HepG2 (cell line): ENCODE data around the gene TMEM81. TPM values are rescaled to one million over a fixed set of nuclear protein-coding genes. Genes with fewer than 3 reads are reported as not detected.
A peak's percentile ranks its signal among the peaks of the same experiment; 100 is the strongest.

ENCODE experiments used
- ATF7-NPFF ChIP-seq: sonication (generic); formaldehyde crosslinking; IDR thresholded peaks from 2 replicates; pipeline ENCODE4 v1.8.1; 2023; ENCODE audit warnings: mild to moderate bottlenecking, low read depth, missing genetic modification reagents, moderate library complexity
- DNMT1 ChIP-seq: sonication (generic); formaldehyde crosslinking; IDR thresholded peaks from 2 replicates; pipeline ENCODE4 v1.5.1; 2020; ENCODE audit warnings: mild to moderate bottlenecking, missing genetic modification reagents
- ELF3 ChIP-seq: IDR thresholded peaks from 2 replicates; pipeline ENCODE4 v1.6.1; 2016; ENCODE audit warnings: missing genetic modification reagents, missing compliant biosample characterization
- FOSL2 ChIP-seq: sonication (generic); formaldehyde crosslinking; IDR thresholded peaks from 2 replicates; pipeline ENCODE4 v1.4.0; 2020; ENCODE audit warnings: missing genetic modification reagents
- NCOR1 ChIP-seq: fragments of 200-600 bp; sonication (generic); IDR thresholded peaks from 2 replicates; pipeline ENCODE4 v1.7.0; 2017; ENCODE audit warnings: antibody characterized with exemption, low read length, borderline replicate concordance
- SPEN ChIP-seq: sonication (generic); formaldehyde crosslinking; IDR thresholded peaks from 2 replicates; pipeline ENCODE4 v1.5.1; 2020; ENCODE audit warnings: low read depth, mild to moderate bottlenecking, missing genetic modification reagents
- TGIF2 ChIP-seq: IDR thresholded peaks from 2 replicates; pipeline ENCODE4 v1.6.1; 2016; ENCODE audit warnings: control low read depth, missing compliant biosample characterization
- TSC22D2 ChIP-seq: sonication (generic); formaldehyde crosslinking; IDR thresholded peaks from 2 replicates; pipeline ENCODE4 v1.5.1; 2020; ENCODE audit warnings: missing genetic modification reagents, mild to moderate bottlenecking, borderline replicate concordance
- ZMYM4 ChIP-seq: sonication (generic); formaldehyde crosslinking; IDR thresholded peaks from 2 replicates; pipeline ENCODE4 v1.8.1; 2023; ENCODE audit warnings: mild to moderate bottlenecking, missing genetic modification reagents
- ZNF3 ChIP-seq: IDR thresholded peaks from 2 replicates; pipeline ENCODE4 v1.7.0; 2017; ENCODE audit warnings: inconsistent platforms
- ZNF564 ChIP-seq: sonication (generic); formaldehyde crosslinking; IDR thresholded peaks from 2 replicates; pipeline ENCODE4 v1.8.1; 2023; ENCODE audit warnings: mild to moderate bottlenecking, missing genetic modification reagents
- ZNF7 ChIP-seq: IDR thresholded peaks from 2 replicates; pipeline ENCODE4 v1.6.1; 2016; ENCODE audit warnings: missing biosample characterization, missing genetic modification reagents
- polyA plus RNA-seq, 8 experiments: library from polyadenylated mRNA; depleted of rRNA in 3 of 8; stranded (reverse) in 7 of 8; unstranded in 1 of 8; fragments of >200 nt; fragmentation: Illumina TruSeq in 4 of 8; extraction: Trizol in 4 of 8; gene quantifications; 2 replicates each; pipeline versions ENCODE4 v1.2.1 to v1.2.3, GENCODE V29; 2011 to 2016; ENCODE audit warnings: low read depth in 4 of 8, missing spikeins in 1 of 8, mixed read lengths in 1 of 8; ENCODE audit not compliant: insufficient read depth in 1 of 8
- total RNA-seq, 5 experiments: library from RNA; depleted of rRNA; stranded (reverse); fragments of >200 nt; fragmentation: Illumina TruSeq; extraction: Trizol; gene quantifications; 2 replicates each; pipeline ENCODE4 v1.2.3, GENCODE V29; 2016; ENCODE audit warnings: low read depth in 1 of 5
- TF ChIP-seq, protein P1 (sequence below): sonication (generic); formaldehyde crosslinking; IDR thresholded peaks from 2 replicates; pipeline ENCODE4 v1.5.1; 2020; ENCODE audit warnings: mild to moderate bottlenecking, missing genetic modification reagents, moderate library complexity
- TF ChIP-seq, protein P2 (sequence below): sonication (generic); formaldehyde crosslinking; IDR thresholded peaks from 2 replicates; pipeline ENCODE4 v1.8.1; 2022; ENCODE audit warnings: low read depth, mild to moderate bottlenecking, missing genetic modification reagents
- TF ChIP-seq, protein P3 (sequence below): IDR thresholded peaks from 2 replicates; pipeline ENCODE4 v1.6.1; 2016; ENCODE audit warnings: mild to moderate bottlenecking, missing biosample characterization, missing genetic modification reagents
- TF ChIP-seq, protein P4 (sequence below): sonication (generic); formaldehyde crosslinking; IDR thresholded peaks from 2 replicates; pipeline ENCODE4 v1.4.0; 2020; ENCODE audit warnings: mild to moderate bottlenecking, low read depth, missing genetic modification reagents
- TF ChIP-seq, protein P5 (sequence below): sonication (generic); formaldehyde crosslinking; IDR thresholded peaks from 2 replicates; pipeline ENCODE4 v1.9.0; 2022; ENCODE audit warnings: missing genetic modification reagents, mild to moderate bottlenecking, borderline replicate concordance
- TF ChIP-seq, protein P6 (sequence below): IDR thresholded peaks from 2 replicates; pipeline ENCODE4 v1.6.1; 2016; ENCODE audit warnings: mild to moderate bottlenecking

The TMEM81 gene
- total and polyA plus RNA-seq, 2 of the 13 experiments (the other 11 are each of a cell fraction or from before 2014, with no cell fraction given): 1.1 TPM

DNA sequence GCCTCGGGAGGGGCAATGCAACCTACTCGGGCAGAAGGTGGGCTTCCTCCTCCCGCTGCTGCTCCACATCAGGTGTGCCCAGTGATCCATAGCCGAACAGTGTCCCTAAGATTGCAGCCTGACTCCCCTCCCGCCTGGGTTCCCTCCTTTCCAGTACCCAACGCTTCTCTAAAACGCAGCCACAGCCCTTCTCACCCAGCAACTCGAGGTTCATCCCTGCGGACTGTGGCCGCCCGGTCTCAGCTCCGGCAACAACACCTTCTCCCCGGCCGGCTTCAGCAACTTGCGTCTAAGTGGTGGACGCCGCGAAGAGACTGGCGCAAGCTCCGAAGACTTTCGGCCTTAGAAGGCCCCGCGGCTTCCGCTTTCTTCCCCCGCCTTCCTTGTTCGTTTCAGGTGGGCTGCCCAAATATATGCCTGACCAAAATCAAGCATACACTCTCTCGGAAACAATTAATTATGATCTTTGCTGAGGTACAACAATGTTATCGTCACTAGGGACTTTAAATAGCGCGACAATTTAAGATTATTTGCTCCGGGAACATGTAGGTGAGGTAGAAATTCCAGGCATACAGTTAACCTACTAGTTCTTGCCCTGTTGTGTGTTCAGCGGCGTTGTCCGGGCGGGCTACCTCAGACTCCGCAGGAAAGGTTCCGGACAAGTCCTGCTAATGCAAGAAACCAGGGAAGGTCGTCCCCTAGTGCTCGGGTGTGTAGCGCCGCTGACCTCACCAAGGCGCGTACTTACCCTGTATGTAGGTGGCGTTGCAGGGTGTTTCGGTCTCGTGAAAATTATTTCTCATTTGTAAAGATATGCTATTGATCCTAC lies 37.6 kb upstream of the TMEM81 start, which contains the start of gene RBBP5 (continued):
- TF ChIP-seq, protein P1, sequence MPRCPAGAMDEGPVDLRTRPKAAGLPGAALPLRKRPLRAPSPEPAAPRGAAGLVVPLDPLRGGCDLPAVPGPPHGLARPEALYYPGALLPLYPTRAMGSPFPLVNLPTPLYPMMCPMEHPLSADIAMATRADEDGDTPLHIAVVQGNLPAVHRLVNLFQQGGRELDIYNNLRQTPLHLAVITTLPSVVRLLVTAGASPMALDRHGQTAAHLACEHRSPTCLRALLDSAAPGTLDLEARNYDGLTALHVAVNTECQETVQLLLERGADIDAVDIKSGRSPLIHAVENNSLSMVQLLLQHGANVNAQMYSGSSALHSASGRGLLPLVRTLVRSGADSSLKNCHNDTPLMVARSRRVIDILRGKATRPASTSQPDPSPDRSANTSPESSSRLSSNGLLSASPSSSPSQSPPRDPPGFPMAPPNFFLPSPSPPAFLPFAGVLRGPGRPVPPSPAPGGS: 0 out of 2 replicates have a peak, but pooled peaks have one; percentile 28
- TF ChIP-seq TGIF2 (CRISPR knock-in tag) (peak; percentile 87), ZNF7 (CRISPR knock-in tag) (no peak), FOSL2 (CRISPR knock-in tag) (peak; percentile 75), ZMYM4 (CRISPR knock-in tag) (peak; percentile 89), TSC22D2 (peak; percentile 89; the same call in 1 of the 2 replicates), DNMT1 (peak; percentile 84; the same call in 1 of the 2 replicates), ELF3 (CRISPR knock-in tag) (peak; percentile 26; the same call in 1 of the 2 replicates), SPEN (CRISPR knock-in tag) (peak; percentile 97), ZNF3 (no peak), ATF7-NPFF (CRISPR knock-in tag) (0 out of 2 replicates have a peak, but pooled peaks have one; percentile 51), ZNF564 (CRISPR knock-in tag) (no peak), NCOR1 (peak; percentile 72; the same call in 1 of the 2 replicates)
- TF ChIP-seq, protein P2, sequence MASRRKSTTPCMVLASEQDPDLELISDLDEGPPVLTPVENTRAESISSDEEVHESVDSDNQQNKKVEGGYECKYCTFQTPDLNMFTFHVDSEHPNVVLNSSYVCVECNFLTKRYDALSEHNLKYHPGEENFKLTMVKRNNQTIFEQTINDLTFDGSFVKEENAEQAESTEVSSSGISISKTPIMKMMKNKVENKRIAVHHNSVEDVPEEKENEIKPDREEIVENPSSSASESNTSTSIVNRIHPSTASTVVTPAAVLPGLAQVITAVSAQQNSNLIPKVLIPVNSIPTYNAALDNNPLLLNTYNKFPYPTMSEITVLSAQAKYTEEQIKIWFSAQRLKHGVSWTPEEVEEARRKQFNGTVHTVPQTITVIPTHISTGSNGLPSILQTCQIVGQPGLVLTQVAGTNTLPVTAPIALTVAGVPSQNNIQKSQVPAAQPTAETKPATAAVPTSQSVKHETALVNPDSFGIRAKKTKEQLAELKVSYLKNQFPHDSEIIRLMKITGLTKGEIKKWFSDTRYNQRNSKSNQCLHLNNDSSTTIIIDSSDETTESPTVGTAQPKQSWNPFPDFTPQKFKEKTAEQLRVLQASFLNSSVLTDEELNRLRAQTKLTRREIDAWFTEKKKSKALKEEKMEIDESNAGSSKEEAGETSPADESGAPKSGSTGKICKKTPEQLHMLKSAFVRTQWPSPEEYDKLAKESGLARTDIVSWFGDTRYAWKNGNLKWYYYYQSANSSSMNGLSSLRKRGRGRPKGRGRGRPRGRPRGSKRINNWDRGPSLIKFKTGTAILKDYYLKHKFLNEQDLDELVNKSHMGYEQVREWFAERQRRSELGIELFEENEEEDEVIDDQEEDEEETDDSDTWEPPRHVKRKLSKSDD (CRISPR knock-in tag): peak; percentile 61; the same call in 1 of the 2 replicates
- TF ChIP-seq, protein P3, sequence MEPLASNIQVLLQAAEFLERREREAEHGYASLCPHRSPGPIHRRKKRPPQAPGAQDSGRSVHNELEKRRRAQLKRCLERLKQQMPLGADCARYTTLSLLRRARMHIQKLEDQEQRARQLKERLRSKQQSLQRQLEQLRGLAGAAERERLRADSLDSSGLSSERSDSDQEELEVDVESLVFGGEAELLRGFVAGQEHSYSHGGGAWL (CRISPR knock-in tag): peak; percentile 33; the same call in 1 of the 2 replicates
- TF ChIP-seq, protein P4, sequence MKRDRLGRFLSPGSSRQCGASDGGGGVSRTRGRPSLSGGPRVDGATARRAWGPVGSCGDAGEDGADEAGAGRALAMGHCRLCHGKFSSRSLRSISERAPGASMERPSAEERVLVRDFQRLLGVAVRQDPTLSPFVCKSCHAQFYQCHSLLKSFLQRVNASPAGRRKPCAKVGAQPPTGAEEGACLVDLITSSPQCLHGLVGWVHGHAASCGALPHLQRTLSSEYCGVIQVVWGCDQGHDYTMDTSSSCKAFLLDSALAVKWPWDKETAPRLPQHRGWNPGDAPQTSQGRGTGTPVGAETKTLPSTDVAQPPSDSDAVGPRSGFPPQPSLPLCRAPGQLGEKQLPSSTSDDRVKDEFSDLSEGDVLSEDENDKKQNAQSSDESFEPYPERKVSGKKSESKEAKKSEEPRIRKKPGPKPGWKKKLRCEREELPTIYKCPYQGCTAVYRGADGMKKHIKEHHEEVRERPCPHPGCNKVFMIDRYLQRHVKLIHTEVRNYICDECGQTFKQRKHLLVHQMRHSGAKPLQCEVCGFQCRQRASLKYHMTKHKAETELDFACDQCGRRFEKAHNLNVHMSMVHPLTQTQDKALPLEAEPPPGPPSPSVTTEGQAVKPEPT (CRISPR knock-in tag): 0 out of 2 replicates have a peak, but pooled peaks have one; percentile 66
- TF ChIP-seq, protein P5, sequence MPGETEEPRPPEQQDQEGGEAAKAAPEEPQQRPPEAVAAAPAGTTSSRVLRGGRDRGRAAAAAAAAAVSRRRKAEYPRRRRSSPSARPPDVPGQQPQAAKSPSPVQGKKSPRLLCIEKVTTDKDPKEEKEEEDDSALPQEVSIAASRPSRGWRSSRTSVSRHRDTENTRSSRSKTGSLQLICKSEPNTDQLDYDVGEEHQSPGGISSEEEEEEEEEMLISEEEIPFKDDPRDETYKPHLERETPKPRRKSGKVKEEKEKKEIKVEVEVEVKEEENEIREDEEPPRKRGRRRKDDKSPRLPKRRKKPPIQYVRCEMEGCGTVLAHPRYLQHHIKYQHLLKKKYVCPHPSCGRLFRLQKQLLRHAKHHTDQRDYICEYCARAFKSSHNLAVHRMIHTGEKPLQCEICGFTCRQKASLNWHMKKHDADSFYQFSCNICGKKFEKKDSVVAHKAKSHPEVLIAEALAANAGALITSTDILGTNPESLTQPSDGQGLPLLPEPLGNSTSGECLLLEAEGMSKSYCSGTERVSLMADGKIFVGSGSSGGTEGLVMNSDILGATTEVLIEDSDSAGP (CRISPR knock-in tag): peak; percentile 79
- TF ChIP-seq, protein P6, sequence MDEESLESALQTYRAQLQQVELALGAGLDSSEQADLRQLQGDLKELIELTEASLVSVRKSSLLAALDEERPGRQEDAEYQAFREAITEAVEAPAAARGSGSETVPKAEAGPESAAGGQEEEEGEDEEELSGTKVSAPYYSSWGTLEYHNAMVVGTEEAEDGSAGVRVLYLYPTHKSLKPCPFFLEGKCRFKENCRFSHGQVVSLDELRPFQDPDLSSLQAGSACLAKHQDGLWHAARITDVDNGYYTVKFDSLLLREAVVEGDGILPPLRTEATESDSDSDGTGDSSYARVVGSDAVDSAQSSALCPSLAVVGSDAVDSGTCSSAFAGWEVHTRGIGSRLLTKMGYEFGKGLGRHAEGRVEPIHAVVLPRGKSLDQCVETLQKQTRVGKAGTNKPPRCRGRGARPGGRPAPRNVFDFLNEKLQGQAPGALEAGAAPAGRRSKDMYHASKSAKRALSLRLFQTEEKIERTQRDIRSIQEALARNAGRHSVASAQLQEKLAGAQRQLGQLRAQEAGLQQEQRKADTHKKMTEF (CRISPR knock-in tag): peak; percentile 97
